Measurements from ENCODE around the gene OR6C68. TPM values are rescaled to one million over a fixed set of nuclear protein-coding genes. Genes with fewer than 3 reads are reported as not detected.

OR6C68 gene
- total and polyA plus RNA-seq, 2 of the 8 experiments (the other 6 are each of a cell fraction or from before 2014, with no cell fraction given): not detected

- no peak for TF ChIP-seq CHD7 (IDR thresholded peaks at IDR 0.05; ENCODE audit: insufficient replicate concordance, low read length)
Measured at GRCh38 chr12:55472264-55472663, 19.9 kb upstream of the OR6C68 start (continued).

Data from H1 (cell line).